SK-N-SH treated with all-trans-retinoic acid at 6 μM for 48 hours (cell line): Measurements from ENCODE around the gene EDEM3.
A peak's percentile ranks its signal among the peaks of the same experiment; 100 is the strongest.

Experiments
- ATAC-seq: fragments of 200-7000 bp; cut with Tn5 transposase; 3 replicates; pipeline ENCODE4 v1.9.1; 2020; ENCODE audit warnings: mild to moderate bottlenecking, moderate library complexity
- ARNTL ChIP-seq: fragments of 450-650 bp; formaldehyde crosslinking; IDR thresholded peaks from 2 replicates; pipeline ENCODE4 v1.5.0; 2020; ENCODE audit warnings: low read depth, mild to moderate bottlenecking, moderate library complexity, borderline replicate concordance
- CREB5 ChIP-seq: fragments of 250-450 bp; sonication (Bioruptor Pico); IDR thresholded peaks from 2 replicates; pipeline ENCODE4 v1.5.1; 2020; ENCODE audit warnings: low read depth, mild to moderate bottlenecking, moderate library complexity
- CSDC2 ChIP-seq: fragments of 250-450 bp; sonication (Bioruptor Pico); IDR thresholded peaks from 2 replicates; pipeline ENCODE4 v1.5.0; 2020; ENCODE audit warnings: mild to moderate bottlenecking, moderate library complexity
- ESRRG ChIP-seq: fragments of 250-450 bp; sonication (Bioruptor Pico); IDR thresholded peaks from 2 replicates; pipeline ENCODE4 v1.6.1; 2021; ENCODE audit warnings: mild to moderate bottlenecking
- ISL1 ChIP-seq: fragments of 250-450 bp; sonication (Bioruptor Pico); IDR thresholded peaks from 2 replicates; pipeline ENCODE4 v2.1.2; 2022; ENCODE audit warnings: mild to moderate bottlenecking, moderate library complexity
- OSR1 ChIP-seq: fragments of 250-450 bp; sonication (Bioruptor Pico); IDR thresholded peaks from 2 replicates; pipeline ENCODE4 v1.8.0; 2022; ENCODE audit warnings: moderate library complexity, mild to moderate bottlenecking, inconsistent platforms
- PPARA ChIP-seq: fragments of 250-450 bp; sonication (Bioruptor Pico); IDR thresholded peaks from 2 replicates; pipeline ENCODE4 v1.5.0; 2020; ENCODE audit warnings: mild to moderate bottlenecking, borderline replicate concordance
- RARB ChIP-seq: fragments of 250-450 bp; sonication (Bioruptor Pico); IDR thresholded peaks from 2 replicates; pipeline ENCODE4 v1.8.0; 2021; ENCODE audit warnings: mild to moderate bottlenecking, moderate library complexity
- SNAI2 ChIP-seq: fragments of 250-450 bp; sonication (Bioruptor Pico); IDR thresholded peaks from 2 replicates; pipeline ENCODE4 v1.5.0; 2020; ENCODE audit warnings: mild to moderate bottlenecking, moderate library complexity
- TOX ChIP-seq: fragments of 250-450 bp; sonication (Bioruptor Pico); IDR thresholded peaks from 2 replicates; pipeline ENCODE4 v1.8.0; 2021; ENCODE audit warnings: mild to moderate bottlenecking, moderate library complexity, borderline replicate concordance
- ZFP3 ChIP-seq: fragments of 250-450 bp; sonication (Bioruptor Pico); IDR thresholded peaks from 2 replicates; pipeline ENCODE4 v1.5.0; 2020; ENCODE audit warnings: mild to moderate bottlenecking, moderate library complexity
- ZFP30 ChIP-seq: fragments of 450-650 bp; formaldehyde crosslinking; IDR thresholded peaks from 2 replicates; pipeline ENCODE4 v1.5.0; 2022; ENCODE audit warnings: mild to moderate bottlenecking, moderate library complexity
- ZNF565 ChIP-seq: fragments of 450-650 bp; formaldehyde crosslinking; conservative IDR thresholded peaks from 2 replicates; pipeline ENCODE4 v1.5.0; 2020; ENCODE audit warnings: low read depth, mild to moderate bottlenecking, moderate library complexity
- ZNF70 ChIP-seq: fragments of 450-650 bp; formaldehyde crosslinking; IDR thresholded peaks from 2 replicates; pipeline ENCODE4 v1.5.0; 2020; ENCODE audit warnings: mild to moderate bottlenecking, moderate library complexity
- TF ChIP-seq, protein P1 (sequence below): fragments of 250-450 bp; sonication (Bioruptor Pico); IDR thresholded peaks from 2 replicates; pipeline ENCODE4 v1.8.0; 2021; ENCODE audit warnings: low read depth, mild to moderate bottlenecking, moderate library complexity, borderline replicate concordance
- TF ChIP-seq, protein P2 (sequence below): fragments of 250-450 bp; sonication (Bioruptor Pico); IDR thresholded peaks from 2 replicates; pipeline ENCODE4 v1.5.0; 2020; ENCODE audit warnings: mild to moderate bottlenecking, moderate library complexity

EDEM3 gene

GRCh38 chr1:184748740-184749139 lies 5.9 kb downstream of the EDEM3 start:
- ATAC-seq: no peak
- TF ChIP-seq ESRRG (CRISPR knock-in tag): no peak
- TF ChIP-seq ZFP3: no peak
- no peak for TF ChIP-seq ZNF565 (CRISPR knock-in tag)
- TF ChIP-seq PPARA (CRISPR knock-in tag): no peak
- TF ChIP-seq, protein P1, sequence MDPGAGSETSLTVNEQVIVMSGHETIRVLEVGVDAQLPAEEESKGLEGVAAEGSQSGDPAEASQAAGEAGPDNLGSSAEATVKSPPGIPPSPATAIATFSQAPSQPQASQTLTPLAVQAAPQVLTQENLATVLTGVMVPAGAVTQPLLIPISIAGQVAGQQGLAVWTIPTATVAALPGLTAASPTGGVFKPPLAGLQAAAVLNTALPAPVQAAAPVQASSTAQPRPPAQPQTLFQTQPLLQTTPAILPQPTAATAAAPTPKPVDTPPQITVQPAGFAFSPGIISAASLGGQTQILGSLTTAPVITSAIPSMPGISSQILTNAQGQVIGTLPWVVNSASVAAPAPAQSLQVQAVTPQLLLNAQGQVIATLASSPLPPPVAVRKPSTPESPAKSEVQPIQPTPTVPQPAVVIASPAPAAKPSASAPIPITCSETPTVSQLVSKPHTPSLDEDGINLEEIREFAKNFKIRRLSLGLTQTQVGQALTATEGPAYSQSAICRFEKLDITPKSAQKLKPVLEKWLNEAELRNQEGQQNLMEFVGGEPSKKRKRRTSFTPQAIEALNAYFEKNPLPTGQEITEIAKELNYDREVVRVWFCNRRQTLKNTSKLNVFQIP (CRISPR knock-in tag): no peak
- no peak for TF ChIP-seq CREB5 (CRISPR knock-in tag)
- TF ChIP-seq CSDC2 (CRISPR knock-in tag): no peak
- TF ChIP-seq ARNTL: no peak
- no peak for TF ChIP-seq ZFP30 (CRISPR knock-in tag)
- TF ChIP-seq RARB (CRISPR knock-in tag): no peak

DNA sequence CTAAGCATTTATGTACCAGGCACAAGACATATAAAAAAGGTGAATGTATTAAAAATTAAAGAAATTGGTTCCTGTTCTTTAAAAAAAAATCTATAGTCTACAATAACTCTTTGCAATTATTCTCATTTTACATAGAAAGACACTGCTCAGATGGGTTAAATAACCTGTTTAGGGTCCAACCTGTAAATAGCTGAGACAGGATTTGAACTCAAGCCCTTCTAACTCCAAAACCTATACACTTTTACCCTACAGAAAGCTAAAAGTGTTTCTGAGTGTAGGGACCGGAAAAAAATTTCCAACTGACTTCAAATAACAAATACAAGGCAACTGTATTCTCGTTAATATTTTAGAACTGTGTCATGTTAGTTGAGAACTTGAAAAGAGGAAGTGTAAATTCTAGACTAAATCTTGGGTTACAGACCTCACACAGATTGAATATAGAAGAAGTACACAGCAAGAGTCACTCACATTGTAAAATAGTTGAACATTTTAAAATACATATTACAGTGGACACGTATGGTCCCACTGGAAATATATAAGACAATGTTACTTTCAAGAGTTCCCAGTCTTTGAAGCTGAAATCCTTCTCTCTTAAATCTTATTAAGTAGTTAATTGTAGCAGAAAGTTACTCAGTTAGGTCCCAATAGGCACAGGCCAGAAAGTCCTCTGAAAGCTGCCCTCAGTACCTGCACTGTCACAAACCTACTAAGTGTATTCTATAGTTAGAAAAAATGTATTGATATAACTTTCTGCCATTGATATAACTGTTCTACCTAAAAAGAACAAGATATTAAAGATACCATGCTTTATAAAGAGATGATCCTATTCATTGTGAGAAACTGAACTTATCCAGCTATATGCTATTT lies 7.3 kb downstream of the EDEM3 start:
- ATAC-seq: no peak
- TF ChIP-seq SNAI2: no peak
- TF ChIP-seq ZFP30 (CRISPR knock-in tag): no peak
- TF ChIP-seq, all 23 proteins: peak for 0

DNA sequence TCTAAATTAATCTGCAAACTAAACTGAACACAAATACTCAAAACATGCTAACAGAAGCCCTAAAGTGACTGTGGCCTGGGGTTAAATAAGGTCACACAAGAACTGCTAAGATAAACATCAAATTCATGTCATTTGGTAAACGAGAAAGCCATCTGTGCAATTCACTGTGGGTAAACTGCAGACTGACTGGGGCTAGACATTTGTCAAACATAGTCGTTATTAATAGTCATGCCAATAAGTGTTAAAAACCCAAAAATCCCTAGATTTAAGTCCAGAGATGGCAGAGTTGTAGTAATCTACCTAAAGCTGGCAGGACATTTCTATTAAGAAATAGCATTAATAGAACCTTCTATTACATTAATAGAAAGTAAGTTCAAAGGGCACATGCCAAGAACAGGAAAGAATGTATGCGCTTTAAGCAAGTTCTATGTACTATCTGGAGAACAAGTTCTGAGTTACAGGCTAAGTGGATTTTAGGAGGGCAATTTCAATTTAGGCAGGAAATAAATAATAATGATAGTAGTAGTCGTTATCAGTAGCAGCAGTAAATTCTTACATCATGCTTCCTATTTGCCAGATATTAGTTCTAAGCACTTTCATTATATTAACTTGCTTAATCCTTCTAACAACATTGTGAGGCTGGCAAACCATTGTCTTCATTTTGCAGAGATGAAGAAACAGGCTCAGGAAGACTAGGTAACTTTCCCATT lies 8.6 kb downstream of the EDEM3 start:
- ATAC-seq: peak; percentile 41
- TF ChIP-seq OSR1 (CRISPR knock-in tag): no peak
- no peak for TF ChIP-seq TOX
- no peak for TF ChIP-seq PPARA (CRISPR knock-in tag)

GRCh38 chr1:184745110-184745509 lies 9.5 kb downstream of the EDEM3 start:
- TF ChIP-seq ZFP30 (CRISPR knock-in tag): no peak
- ATAC-seq: no peak

DNA sequence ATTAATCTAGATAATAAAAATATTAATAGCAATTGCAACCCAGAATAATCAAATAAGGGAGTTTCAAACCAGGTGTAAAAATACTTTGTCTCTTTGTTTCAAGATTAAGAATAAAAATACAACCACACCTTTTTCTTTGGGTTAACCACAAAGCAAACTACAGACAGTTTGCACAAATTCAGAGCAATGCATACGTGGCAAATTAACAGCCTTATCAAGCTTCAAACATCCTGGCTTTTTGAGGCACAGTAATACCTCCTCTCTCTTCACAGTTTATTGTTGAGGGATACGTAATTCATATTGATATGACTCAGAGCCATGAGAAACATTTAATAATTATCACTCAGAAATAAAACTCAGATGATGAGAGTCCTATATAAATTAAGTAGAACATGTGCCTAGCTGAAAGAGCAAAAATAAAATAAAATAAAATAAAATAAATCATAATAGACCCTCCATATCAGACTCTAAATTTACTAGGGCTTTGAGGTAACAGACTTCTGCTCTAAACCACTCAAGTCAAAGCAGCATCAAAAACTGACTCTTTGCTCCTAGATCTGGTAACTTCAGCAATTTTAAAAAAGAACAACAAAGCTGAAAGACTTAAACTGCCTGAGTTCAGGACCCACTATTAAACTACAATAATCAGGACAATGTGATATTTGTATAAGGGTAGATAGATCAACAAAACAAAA lies 11.4 kb downstream of the EDEM3 start:
- no peak for ATAC-seq
- TF ChIP-seq TOX: no peak
- no peak for TF ChIP-seq ZFP30 (CRISPR knock-in tag)
- TF ChIP-seq ZNF70: no peak
- no peak for TF ChIP-seq ZFP3
- no peak for TF ChIP-seq SNAI2
- TF ChIP-seq ESRRG (CRISPR knock-in tag): no peak
- TF ChIP-seq ZNF565 (CRISPR knock-in tag): no peak
- TF ChIP-seq CREB5 (CRISPR knock-in tag): no peak
- no peak for TF ChIP-seq ARNTL
- no peak for TF ChIP-seq PPARA (CRISPR knock-in tag)
- TF ChIP-seq, protein P1 (CRISPR knock-in tag): no peak
- TF ChIP-seq, protein P2, sequence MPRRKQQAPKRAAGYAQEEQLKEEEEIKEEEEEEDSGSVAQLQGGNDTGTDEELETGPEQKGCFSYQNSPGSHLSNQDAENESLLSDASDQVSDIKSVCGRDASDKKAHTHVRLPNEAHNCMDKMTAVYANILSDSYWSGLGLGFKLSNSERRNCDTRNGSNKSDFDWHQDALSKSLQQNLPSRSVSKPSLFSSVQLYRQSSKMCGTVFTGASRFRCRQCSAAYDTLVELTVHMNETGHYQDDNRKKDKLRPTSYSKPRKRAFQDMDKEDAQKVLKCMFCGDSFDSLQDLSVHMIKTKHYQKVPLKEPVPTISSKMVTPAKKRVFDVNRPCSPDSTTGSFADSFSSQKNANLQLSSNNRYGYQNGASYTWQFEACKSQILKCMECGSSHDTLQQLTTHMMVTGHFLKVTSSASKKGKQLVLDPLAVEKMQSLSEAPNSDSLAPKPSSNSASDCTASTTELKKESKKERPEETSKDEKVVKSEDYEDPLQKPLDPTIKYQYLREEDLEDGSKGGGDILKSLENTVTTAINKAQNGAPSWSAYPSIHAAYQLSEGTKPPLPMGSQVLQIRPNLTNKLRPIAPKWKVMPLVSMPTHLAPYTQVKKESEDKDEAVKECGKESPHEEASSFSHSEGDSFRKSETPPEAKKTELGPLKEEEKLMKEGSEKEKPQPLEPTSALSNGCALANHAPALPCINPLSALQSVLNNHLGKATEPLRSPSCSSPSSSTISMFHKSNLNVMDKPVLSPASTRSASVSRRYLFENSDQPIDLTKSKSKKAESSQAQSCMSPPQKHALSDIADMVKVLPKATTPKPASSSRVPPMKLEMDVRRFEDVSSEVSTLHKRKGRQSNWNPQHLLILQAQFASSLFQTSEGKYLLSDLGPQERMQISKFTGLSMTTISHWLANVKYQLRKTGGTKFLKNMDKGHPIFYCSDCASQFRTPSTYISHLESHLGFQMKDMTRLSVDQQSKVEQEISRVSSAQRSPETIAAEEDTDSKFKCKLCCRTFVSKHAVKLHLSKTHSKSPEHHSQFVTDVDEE: no peak
- no peak for TF ChIP-seq ISL1 (CRISPR knock-in tag)
